HCT116 (cell line): ENCODE measurements around the gene NTSR1. TPM values are rescaled to one million over a fixed set of nuclear protein-coding genes. Genes with fewer than 3 reads are reported as not detected.

Experiments
- ATAC-seq: fragments of 200-7000 bp; cut with Tn5 transposase; 2 replicates; pipeline ENCODE4 v1.9.1; 2020; ENCODE audit warnings: mild to moderate bottlenecking, moderate library complexity
- BruUV-seq: library from RNA; stranded (reverse); fragments of 400-500 nt; replicated peaks from 2 replicates; lab custom pipeline; 2021; lab: Mats Ljungman, UMichigan
- CTCF ChIA-PET: fragments of 300-600 bp; sonication (Branson Sonifier 250); formaldehyde crosslinking; loops from one replicate; lab custom pipeline; 2021; ENCODE audit warnings: antibody characterized with exemption; lab: Charles Lee
- POLR2A ChIA-PET: fragments of 300-600, 350-600 bp; sonication (Branson Sonifier 250); formaldehyde crosslinking; loops from one replicate; lab custom pipeline; 2021; ENCODE audit warnings: antibody characterized with exemption; lab: Charles Lee
- RAD21 ChIA-PET, 2 experiments: fragments of 300-600 bp; sonication (Branson Sonifier 250); formaldehyde crosslinking; loops; one replicate each; lab custom pipeline; 2023; ENCODE audit warnings: low total read pairs in 2 of 2; ENCODE audit not compliant: uncharacterized antibody in 2 of 2, unreplicated experiment in 2 of 2, low non-redundant PET in 1 of 2; lab: Charles Lee
- DNase-seq: peaks from one replicate; pipeline ENCODE4 v3.0.0-alpha.2; 2010; ENCODE audit warnings: low read depth, low spot score
- H2AFZ ChIP-seq: fragments of 200-600 bp; shearing (Covaris generic), sonication (generic); 2 replicates; pipeline ENCODE4 v1.6.1; 2017; ENCODE audit warnings: low read depth, mixed run types, mixed read lengths, antibody characterized with exemption, low read length; ENCODE audit not compliant: poor library complexity, severe bottlenecking
- H3K27ac ChIP-seq: 2 replicates; pipeline ENCODE4 v1.5.1; 2012; ENCODE audit warnings: low read depth, low read length
- H3K27me3 ChIP-seq: fragments of 200-600 bp; sonication (generic); 2 replicates; pipeline ENCODE4 v1.6.1; 2016; ENCODE audit warnings: mixed run types, low read length, mixed read lengths; ENCODE audit not compliant: insufficient read depth
- H3K36me3 ChIP-seq, 2 experiments: fragments of 200-500 bp in 1 of 2; fragments of 200-600 bp in 1 of 2; sonication (Bioruptor generic) in 1 of 2; sonication (generic) in 1 of 2; 2 replicates each; pipeline versions ENCODE4 v1.5.1 to v1.6.1; 2014 to 2016; ENCODE audit warnings: low read length in 2 of 2, inconsistent platforms in 1 of 2, mixed read lengths in 1 of 2, mixed run types in 1 of 2; ENCODE audit not compliant: insufficient read depth in 2 of 2, control insufficient read depth in 1 of 2
- H3K4me1 ChIP-seq, 2 experiments: fragments of 200-600 bp in 1 of 2; sonication (generic) in 1 of 2; 2 replicates each; pipeline versions ENCODE4 v1.5.1 to v1.6.1; 2012 to 2017; ENCODE audit warnings: low read length in 2 of 2, inconsistent platforms in 1 of 2, mild to moderate bottlenecking in 1 of 2, mixed read lengths in 1 of 2, mixed run types in 1 of 2, moderate library complexity in 1 of 2; ENCODE audit not compliant: insufficient read depth in 2 of 2, control insufficient read depth in 1 of 2
- H3K4me2 ChIP-seq: fragments of 200-600 bp; sonication (generic); 2 replicates; pipeline ENCODE4 v1.6.1; 2017; ENCODE audit warnings: mixed run types, low read length, mixed read lengths
- H3K4me3 ChIP-seq, 2 experiments: fragments of 200-600 bp in 1 of 2; sonication (generic) in 1 of 2; replicated peaks in 1 of 2; 2 replicates each; pipeline ENCODE4 v1.5.1; 2011 to 2016; ENCODE audit warnings: low read length in 2 of 2, control low read depth in 1 of 2, low read depth in 1 of 2, mild to moderate bottlenecking in 1 of 2, mixed read lengths in 1 of 2, mixed run types in 1 of 2
- H3K79me2 ChIP-seq: fragments of 200-600 bp; sonication (generic); 2 replicates; pipeline ENCODE4 v1.6.1; 2017; ENCODE audit warnings: mild to moderate bottlenecking, mixed run types, low read length, moderate library complexity, mixed read lengths; ENCODE audit not compliant: insufficient read depth
- H3K9ac ChIP-seq: fragments of 200-600 bp; sonication (generic); 2 replicates; pipeline ENCODE4 v1.6.1; 2016; ENCODE audit warnings: low read length, mixed read lengths
- H3K9me2 ChIP-seq: fragments of 200-600 bp; sonication (generic), shearing (Covaris generic); 2 replicates; pipeline ENCODE4 v1.6.1; 2017; ENCODE audit warnings: mixed run types, mild to moderate bottlenecking, moderate library complexity; ENCODE audit not compliant: insufficient read depth
- H3K9me3 ChIP-seq, 2 experiments: fragments of 200-500 bp in 1 of 2; fragments of 200-600 bp in 1 of 2; sonication (Bioruptor generic) in 1 of 2; sonication (generic) in 1 of 2; 2 replicates each; pipeline ENCODE4 v1.6.1; 2014 to 2017; ENCODE audit warnings: low read length in 2 of 2, mixed read lengths in 2 of 2, inconsistent platforms in 1 of 2, low read depth in 1 of 2, mild to moderate bottlenecking in 1 of 2, mixed run types in 1 of 2, moderate library complexity in 1 of 2; ENCODE audit not compliant: control insufficient read depth in 1 of 2, insufficient read depth in 1 of 2
- H4K20me1 ChIP-seq: fragments of 200-600 bp; sonication (generic), shearing (Covaris generic); 2 replicates; pipeline ENCODE4 v1.6.1; 2017; ENCODE audit warnings: mixed run types, mild to moderate bottlenecking, moderate library complexity; ENCODE audit not compliant: insufficient read depth
- CBX3 ChIP-seq: IDR thresholded peaks from 2 replicates; pipeline ENCODE4 v1.6.1; 2012; ENCODE audit warnings: low read depth
- CEBPB ChIP-seq: IDR thresholded peaks from 2 replicates; pipeline ENCODE4 v1.6.1; 2012; ENCODE audit warnings: low read depth
- ELF1 ChIP-seq: IDR thresholded peaks from 2 replicates; pipeline ENCODE4 v1.6.1; 2012; ENCODE audit warnings: low read depth, borderline replicate concordance
- EZH2 ChIP-seq: fragments of 200-600 bp; sonication (generic); IDR thresholded peaks from 2 replicates; pipeline ENCODE4 v1.6.1; 2017; ENCODE audit warnings: antibody characterized with exemption, mixed run types
- FOSL1 ChIP-seq: IDR thresholded peaks from 2 replicates; pipeline ENCODE4 v1.6.1; 2012; ENCODE audit warnings: low read depth
- POLR2AphosphoS5 ChIP-seq: IDR thresholded peaks from 2 replicates; pipeline ENCODE4 v1.6.1; 2011; ENCODE audit warnings: mild to moderate bottlenecking, low read depth, low read length, moderate library complexity
- RAD21 ChIP-seq: IDR thresholded peaks from 2 replicates; pipeline ENCODE4 v1.6.1; 2012; ENCODE audit warnings: low read depth, mild to moderate bottlenecking
- SIN3A ChIP-seq: IDR thresholded peaks from 2 replicates; pipeline ENCODE4 v1.6.1; 2012; ENCODE audit warnings: low read depth
- SP1 ChIP-seq: IDR thresholded peaks from 2 replicates; pipeline ENCODE4 v1.6.1; 2012; ENCODE audit warnings: low read depth
- SRF ChIP-seq: IDR thresholded peaks from 2 replicates; pipeline ENCODE4 v1.6.1; 2012; ENCODE audit warnings: low read depth
- intact Hi-C: fragments of 100-400 bp; cut with micrococcal nuclease; formaldehyde crosslinking; loops from 2 replicates; pipeline ENCODE4 v1.10.0; 2022
- total RNA-seq: library from RNA; stranded (reverse); gene quantifications from one replicate; pipeline ENCODE4 v1.2.1, GENCODE V29; 2021; ENCODE audit not compliant: unreplicated experiment
- TF ChIP-seq, protein P1 (sequence below): IDR thresholded peaks from 2 replicates; pipeline ENCODE4 v1.6.1; 2011; ENCODE audit warnings: mild to moderate bottlenecking, low read length, moderate library complexity; ENCODE audit not compliant: insufficient replicate concordance; ENCODE audit errors: extremely low read depth
- TF ChIP-seq, protein P2 (sequence below): IDR thresholded peaks from 2 replicates; pipeline ENCODE4 v1.6.1; 2012
- TF ChIP-seq, protein P3 (sequence below): IDR thresholded peaks from 2 replicates; pipeline ENCODE4 v1.6.1; 2012; ENCODE audit warnings: low read depth
- TF ChIP-seq, protein P4 (sequence below): IDR thresholded peaks from 2 replicates; pipeline ENCODE4 v1.6.1; 2012

The NTSR1 gene
- total RNA-seq, 1 experiment from 2014 or later = 187 TPM

- ATAC-seq (no peak), DNase-seq (no peak)
- H3K9ac ChIP-seq = no peak overlapping the region
- ChIA-PET CTCF (no interaction called here), RAD21 (no interaction called here), POLR2A (no interaction called here)
- H3K36me3 ChIP-seq = no peaks in the 10 kb centered on the region
- no peaks in the 10 kb centered on the region for H3K79me2 ChIP-seq
- H3K9me3 ChIP-seq = no peaks in the 10 kb centered on the region
- no peak overlapping the region for H2AFZ ChIP-seq
- H3K27ac ChIP-seq = no peak overlapping the region
- no peaks in the 10 kb centered on the region for H3K9me2 ChIP-seq
- TF ChIP-seq RAD21 (no peak), EZH2 (no peak), SRF (no peak)
- H4K20me1 ChIP-seq = no peaks in the 10 kb centered on the region
- BruUV-seq = no TSS peak
- peaks cover 6 to 24% of the 10 kb centered on the region in 2 experiments for H3K4me1 ChIP-seq
- no peak overlapping the region for H3K4me2 ChIP-seq
- no peaks in the 10 kb centered on the region for H3K27me3 ChIP-seq
- no peak overlapping the region for H3K4me3 ChIP-seq
- intact Hi-C loops = no loop called here
Measured at GRCh38 chr20:62689861-62690260, 18.8 kb upstream of the NTSR1 start.

DNA sequence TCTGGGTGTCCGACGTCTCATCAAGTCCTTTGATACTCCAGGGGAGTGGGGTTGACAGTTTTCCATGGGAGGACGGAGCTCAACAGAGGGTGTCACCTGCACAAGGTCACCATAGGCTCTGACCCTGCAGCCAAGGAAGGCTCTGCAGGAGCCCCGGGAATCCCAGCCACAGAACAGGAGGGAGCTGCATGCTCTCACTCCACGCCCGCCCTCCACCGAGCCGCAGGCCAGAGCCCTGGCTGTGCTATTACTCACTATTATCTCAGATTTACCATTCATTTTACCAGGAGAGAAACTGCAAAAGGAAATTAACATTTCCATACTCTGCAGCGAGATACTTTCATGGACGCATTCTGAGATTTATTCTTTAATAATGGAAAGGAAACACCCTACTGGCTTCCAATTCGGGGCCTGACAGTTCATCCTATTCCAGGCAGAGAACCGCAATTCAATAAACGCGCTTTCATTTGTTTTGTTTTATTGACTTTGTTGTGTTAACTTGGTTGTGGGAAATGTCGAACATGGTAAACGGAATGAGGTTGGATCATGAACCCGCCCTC is 18.3 kb upstream of the NTSR1 start:
- H3K4me3 ChIP-seq = no peak overlapping the region
- POLR2A ChIA-PET = no interaction called here
- no peak overlapping the region for H3K4me2 ChIP-seq
- H3K9me3 ChIP-seq = no peaks in the 10 kb centered on the region
- H3K4me1 ChIP-seq = peaks cover 6 to 24% of the 10 kb centered on the region in 2 experiments
- H3K27ac ChIP-seq = no peak overlapping the region
- BruUV-seq = no TSS peak
- RAD21 ChIA-PET = no interaction called here
- no peaks in the 10 kb centered on the region for H3K36me3 ChIP-seq
- intact Hi-C loops = no loop called here
- ATAC-seq (no peak), DNase-seq (no peak)
- no peak overlapping the region for H2AFZ ChIP-seq
- H3K27me3 ChIP-seq = no peaks in the 10 kb centered on the region
- H3K9ac ChIP-seq = no peak overlapping the region
- CTCF ChIA-PET = interaction anchor here (1.1 kb wide), 1 partner anchor 14 kb away, joined by 3 read pairs; no protein-coding TSS in a partner anchor
- no peaks in the 10 kb centered on the region for H3K9me2 ChIP-seq
- no peak for TF ChIP-seq FOSL1
- TF ChIP-seq CEBPB = no peak
- TF ChIP-seq, protein P1, sequence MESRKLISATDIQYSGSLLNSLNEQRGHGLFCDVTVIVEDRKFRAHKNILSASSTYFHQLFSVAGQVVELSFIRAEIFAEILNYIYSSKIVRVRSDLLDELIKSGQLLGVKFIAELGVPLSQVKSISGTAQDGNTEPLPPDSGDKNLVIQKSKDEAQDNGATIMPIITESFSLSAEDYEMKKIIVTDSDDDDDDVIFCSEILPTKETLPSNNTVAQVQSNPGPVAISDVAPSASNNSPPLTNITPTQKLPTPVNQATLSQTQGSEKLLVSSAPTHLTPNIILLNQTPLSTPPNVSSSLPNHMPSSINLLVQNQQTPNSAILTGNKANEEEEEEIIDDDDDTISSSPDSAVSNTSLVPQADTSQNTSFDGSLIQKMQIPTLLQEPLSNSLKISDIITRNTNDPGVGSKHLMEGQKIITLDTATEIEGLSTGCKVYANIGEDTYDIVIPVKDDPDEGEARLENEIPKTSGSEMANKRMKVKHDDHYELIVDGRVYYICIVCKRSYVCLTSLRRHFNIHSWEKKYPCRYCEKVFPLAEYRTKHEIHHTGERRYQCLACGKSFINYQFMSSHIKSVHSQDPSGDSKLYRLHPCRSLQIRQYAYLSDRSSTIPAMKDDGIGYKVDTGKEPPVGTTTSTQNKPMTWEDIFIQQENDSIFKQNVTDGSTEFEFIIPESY = no peak
- TF ChIP-seq CBX3 = no peak
- TF ChIP-seq, protein P2, sequence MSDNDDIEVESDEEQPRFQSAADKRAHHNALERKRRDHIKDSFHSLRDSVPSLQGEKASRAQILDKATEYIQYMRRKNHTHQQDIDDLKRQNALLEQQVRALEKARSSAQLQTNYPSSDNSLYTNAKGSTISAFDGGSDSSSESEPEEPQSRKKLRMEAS = no peak
- TF ChIP-seq, protein P3, sequence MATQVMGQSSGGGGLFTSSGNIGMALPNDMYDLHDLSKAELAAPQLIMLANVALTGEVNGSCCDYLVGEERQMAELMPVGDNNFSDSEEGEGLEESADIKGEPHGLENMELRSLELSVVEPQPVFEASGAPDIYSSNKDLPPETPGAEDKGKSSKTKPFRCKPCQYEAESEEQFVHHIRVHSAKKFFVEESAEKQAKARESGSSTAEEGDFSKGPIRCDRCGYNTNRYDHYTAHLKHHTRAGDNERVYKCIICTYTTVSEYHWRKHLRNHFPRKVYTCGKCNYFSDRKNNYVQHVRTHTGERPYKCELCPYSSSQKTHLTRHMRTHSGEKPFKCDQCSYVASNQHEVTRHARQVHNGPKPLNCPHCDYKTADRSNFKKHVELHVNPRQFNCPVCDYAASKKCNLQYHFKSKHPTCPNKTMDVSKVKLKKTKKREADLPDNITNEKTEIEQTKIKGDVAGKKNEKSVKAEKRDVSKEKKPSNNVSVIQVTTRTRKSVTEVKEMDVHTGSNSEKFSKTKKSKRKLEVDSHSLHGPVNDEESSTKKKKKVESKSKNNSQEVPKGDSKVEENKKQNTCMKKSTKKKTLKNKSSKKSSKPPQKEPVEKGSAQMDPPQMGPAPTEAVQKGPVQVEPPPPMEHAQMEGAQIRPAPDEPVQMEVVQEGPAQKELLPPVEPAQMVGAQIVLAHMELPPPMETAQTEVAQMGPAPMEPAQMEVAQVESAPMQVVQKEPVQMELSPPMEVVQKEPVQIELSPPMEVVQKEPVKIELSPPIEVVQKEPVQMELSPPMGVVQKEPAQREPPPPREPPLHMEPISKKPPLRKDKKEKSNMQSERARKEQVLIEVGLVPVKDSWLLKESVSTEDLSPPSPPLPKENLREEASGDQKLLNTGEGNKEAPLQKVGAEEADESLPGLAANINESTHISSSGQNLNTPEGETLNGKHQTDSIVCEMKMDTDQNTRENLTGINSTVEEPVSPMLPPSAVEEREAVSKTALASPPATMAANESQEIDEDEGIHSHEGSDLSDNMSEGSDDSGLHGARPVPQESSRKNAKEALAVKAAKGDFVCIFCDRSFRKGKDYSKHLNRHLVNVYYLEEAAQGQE = no peak
- TF ChIP-seq, protein P4, sequence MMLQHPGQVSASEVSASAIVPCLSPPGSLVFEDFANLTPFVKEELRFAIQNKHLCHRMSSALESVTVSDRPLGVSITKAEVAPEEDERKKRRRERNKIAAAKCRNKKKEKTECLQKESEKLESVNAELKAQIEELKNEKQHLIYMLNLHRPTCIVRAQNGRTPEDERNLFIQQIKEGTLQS = no peak
- TF ChIP-seq SIN3A = no peak
- no peak for TF ChIP-seq SP1
- TF ChIP-seq POLR2AphosphoS5 = no peak
- no peak for TF ChIP-seq ELF1
- no peaks in the 10 kb centered on the region for H3K79me2 ChIP-seq
- H4K20me1 ChIP-seq = no peaks in the 10 kb centered on the region
